Hindlimb muscle (tissue), 1 donor: ENCODE measurements around the gene FADS1. TPM values are rescaled to one million over a fixed set of nuclear protein-coding genes. Genes with fewer than 3 reads are reported as not detected.
A peak's percentile ranks its signal among the peaks of the same experiment; 100 is the strongest.

ENCODE experiments used
- DNase-seq: peaks from one replicate; pipeline ENCODE4 v3.0.0-alpha.2; 2013
- polyA plus RNA-seq: library from polyadenylated mRNA; unstranded; fragments of 120-200 nt; gene quantifications from one replicate; pipeline ENCODE4 v1.2.1, GENCODE V29; 2013; ENCODE audit not compliant: insufficient read length

The FADS1 gene
- polyA plus RNA-seq, 1 donor: 16.3 TPM

DNA sequence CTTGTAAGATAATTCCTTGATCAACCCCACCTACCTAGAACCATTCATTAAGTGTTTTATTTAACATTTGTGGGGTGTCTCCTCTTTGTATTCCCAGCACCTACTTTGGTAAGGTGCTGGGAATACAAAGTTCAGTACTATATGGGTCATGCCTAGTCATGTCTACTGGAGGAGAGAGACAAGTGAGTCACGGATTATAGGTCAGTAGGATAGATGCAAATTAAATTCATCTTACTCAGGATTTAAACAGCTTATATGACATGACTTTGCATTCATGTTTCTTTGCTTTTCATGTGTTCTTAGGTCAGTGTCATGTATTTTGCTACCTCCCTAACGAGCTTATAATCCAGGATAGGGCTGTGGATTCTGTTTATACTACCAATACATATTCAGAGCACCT lies 3.4 kb upstream of the FADS1 start:
- DNase-seq: no peak

DNA sequence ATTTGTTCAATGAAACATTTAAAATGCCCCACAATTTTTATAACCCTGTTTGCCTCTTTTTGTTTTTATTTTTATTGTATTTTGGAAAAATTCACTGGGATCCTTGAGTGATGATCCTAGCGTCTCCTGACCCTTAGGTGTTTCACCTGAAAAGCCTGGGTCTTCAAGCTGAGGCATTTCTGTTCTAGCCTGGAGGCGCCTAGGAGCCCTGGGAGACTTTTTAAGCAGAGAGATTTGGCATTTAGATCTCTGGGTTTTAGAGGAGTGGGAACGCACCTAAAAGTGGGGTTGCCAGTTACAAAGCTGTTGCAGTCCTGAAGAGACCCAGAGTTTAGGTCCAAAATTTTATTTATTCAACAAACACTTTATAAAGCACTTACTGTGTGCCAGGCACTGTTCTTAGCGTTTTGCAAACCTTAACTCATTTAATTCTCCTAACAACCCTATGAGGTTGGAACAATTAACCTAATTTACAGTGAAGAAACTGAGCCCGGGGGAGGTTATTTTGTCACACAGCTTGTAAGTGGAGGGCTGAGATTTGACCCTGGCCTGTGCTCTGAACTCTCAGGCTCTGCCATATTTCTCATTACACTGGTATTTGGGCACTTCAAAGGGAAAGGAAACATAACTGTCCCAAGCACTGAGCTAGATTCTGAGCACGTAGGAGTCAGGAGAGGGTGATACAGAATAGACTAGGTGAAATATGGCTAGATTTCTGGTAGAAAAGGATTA lies 834 bp upstream of the FADS1 start:
- no peak for DNase-seq

DNA sequence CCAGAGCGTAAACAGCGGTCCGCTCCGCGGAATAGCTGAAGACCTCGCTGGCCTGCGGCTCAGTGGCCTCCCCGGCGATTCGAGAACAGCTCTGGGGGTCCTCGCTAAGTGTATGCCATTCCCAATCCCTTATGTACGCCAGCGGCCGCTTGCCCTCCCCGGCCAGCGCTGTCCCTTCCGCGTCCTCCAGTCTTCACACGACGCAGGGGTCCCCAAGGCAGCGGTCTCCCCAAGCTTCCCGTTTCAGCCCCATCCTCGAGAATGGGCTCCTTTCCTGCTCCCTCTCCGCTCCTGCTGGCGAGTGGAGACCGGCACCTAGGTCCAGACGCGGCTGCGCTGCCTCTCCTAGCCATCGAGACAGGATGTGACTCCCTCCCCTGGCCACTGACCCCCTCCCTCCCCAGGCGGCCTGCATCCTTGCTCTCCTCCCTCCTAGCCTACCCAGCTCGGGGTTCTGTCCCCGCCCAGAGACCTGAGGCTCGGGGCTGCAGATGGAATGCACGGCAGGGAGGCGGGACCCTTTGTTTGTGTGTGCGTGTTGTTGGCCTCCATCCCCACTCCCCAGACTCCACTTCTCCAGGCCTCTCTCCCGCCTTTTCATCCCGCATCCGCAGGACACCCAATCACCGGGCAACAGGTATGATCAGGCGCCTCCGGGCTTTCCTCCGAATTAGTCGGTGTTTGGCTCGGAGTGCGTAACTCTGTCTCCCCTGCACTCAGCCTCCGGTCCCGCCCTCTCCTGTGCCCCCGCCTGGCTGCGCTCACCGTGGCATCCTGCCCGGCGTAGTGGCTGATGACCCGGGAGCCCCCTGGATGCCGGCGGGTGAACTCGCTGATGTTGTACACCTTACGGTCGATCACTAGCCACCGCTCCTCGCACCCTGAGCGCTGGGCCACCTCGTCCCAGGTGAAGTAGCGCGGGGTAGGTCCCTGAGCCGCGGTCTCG lies 740 bp downstream of the FADS1 start:
- peak; percentile 49 for DNase-seq

DNA sequence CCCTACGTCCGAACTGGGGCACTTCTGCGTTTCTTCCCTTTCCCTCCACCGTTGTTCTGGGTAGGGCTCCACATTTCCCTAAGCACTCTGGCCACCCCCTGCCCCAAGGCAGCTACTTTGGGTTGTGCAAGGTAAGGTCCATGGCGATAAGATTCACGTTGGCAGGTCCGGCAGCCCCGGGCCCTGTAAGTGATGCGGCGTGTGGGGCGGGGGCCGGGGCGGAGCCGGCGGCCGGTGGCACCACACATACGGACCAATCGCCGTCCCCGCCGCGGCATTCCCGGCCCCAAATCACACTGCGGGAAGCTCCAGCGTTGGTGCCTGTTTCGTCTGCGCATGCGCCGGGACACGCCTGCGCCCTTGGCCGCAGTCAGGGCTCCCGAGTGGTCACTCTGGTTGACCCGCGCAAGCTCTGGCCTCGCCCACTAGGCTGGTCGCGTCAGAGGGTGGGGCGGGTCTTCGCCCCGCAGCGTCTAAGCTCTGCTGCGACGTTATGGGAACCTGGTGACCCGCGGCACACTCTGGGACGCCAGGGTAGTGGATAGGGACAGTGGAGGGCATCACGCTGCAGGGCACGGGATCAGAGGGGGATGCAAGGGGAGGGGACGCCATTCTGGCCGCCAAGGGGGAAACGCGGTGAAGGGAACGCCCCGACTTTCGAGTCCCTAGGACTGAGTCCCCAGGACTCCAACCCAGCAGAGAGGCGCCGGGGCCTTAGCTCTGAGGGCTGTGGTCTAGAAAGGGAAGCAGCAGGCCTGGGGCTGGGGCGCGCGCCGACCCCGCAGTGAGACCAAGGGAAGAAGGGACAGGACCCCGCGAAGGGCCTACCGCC lies 1.6 kb downstream of the FADS1 start:
- peak; percentile 94 for DNase-seq

DNA sequence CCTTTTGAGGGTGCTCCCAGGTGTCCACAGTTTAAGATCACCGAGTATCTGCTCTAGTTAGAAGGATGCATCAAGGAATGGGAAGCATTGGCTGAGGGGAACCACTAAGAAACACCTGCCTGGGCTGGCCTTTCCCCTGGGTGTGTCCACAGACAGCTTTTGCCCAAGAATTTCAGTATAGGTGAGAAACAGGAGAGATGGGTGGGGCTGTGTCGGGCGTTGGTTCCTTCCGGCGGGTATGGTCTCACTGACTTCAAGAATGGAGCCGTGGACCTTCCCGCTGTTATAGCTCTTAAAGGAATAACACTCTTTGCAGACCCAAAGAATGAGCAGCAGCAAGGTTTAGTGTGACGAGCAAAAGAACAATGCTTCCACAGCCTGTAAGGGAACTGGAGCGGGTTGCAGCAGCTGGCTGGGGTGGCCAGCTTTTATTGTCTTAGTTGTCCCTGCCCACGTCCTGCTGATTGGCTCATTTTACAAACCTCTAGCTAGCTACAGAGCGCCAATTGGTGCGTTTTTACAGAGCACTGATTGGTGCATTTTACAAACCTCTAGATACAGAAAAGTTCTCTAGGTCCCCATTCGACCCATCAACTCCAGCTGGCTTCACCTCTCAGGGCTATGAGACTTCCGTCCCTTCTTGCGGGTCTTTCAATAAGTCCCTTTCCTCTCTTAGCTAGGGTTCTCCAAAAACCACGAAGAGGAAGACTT lies 2.4 kb downstream of the FADS1 start:
- no peak for DNase-seq

DNA sequence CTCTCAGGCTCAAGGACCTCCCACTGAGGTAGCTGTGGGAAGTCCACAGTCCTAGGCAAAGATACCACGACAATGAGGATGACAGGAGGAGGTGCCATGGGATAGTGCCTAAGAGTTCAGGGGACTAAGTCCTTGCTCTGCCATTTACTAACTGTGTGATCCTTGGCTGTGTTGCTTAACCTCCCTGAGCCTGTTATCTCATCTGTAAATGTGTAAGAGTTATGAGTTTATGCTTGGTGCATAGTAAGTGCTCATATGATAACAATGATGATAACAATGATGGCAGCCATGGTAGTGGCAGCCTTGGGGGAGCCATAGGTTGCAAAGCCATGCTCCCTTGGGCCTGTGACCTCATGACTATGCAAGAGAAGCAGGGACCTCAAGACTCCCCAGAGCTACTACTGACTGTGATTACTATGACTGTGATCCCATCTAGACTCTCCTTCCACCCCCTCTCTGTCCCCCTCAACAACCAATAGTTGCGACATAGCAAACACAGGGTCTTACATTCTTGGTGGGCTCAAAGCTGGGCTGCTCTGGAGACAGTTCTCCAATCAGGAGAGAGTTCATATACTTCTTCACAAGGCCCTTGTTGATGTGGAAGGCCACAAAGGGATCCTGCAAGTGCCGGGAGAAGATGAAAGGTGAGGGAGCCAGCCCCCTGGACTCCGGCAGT lies 3.9 kb downstream of the FADS1 start:
- DNase-seq: no peak

DNA sequence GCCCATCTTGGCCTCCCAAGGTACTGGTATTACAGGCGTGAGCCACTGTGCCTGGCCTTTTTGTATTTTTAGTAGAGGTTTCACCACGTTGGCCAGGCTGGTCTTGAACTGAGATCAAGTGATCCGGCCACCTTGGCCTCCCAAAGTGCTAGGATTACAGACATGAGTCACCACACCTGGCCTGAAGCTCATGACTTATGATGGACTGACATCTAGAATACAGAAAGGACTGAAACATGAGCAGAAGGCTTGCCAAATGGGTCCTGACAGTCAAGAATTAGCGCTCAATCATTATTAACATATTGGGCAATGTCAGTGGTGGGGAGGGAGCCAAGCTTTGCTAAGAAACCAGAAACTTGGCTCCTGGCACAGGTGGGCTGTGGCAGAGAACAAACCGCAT lies 5.0 kb downstream of the FADS1 start:
- DNase-seq: no peak

DNA sequence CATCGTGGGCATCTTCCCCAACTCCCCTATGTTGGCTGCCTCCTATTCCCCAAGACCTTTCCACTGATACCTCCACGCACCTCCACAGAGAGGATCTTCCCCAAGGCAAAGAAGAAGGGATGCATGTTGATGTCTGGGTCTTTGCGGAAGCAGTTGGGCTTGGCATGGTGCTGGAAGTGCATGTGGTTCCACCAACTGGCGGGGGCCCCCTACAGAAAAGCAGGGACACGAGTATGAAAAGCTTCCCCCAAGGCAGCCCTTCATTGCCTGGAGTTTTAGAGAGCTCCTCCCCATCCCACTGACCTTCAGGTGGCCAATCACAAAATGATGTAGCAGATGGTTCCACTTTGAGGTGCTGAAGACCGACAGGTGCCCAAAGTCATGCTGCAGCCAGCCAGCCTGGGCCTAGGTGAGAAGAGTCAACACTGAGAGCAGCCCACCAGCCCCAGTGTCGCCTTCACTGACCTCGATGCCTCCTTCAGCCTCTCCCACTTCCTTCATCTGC lies 6.1 kb downstream of the FADS1 start:
- DNase-seq: no peak

DNA sequence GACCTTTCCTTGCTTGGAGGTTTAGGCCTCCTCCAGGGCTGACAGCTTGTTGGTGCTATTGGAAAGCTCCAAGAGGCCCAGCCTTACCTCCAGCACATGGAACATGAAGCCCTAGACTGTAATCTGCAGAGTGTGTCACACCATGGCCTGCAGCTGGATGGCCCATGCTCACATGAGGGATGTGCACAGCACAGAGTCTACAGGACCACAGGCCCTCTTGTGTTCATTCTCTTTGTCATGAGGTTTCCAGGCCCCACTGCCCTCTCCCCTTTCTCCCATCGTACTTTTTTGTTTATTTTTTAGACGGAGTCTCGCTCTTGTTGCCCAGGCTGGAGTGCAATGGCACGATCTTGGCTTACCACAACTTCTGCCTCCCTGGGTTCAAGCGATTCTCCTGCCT lies 10.0 kb downstream of the FADS1 start:
- DNase-seq: no peak

DNA sequence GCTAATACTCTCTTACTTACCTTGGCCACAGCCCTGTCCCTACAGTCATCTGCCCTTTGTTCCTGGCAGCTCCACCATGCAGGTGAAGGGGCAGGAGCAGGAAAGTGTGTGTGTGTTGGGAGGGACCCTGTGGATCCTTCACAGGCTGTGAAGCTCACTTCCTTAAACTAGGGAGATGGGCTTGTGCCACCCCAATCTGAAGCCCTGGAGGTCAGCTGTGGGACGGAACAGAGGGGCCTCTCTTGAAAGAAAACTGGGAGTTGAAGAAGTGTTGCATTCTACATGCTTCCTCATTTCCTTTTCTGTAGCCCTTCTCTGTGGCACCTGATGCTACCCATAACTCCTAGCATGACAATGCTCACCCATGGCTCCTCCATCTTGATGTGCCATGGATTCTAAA lies 11.7 kb downstream of the FADS1 start:
- no peak for DNase-seq

DNA sequence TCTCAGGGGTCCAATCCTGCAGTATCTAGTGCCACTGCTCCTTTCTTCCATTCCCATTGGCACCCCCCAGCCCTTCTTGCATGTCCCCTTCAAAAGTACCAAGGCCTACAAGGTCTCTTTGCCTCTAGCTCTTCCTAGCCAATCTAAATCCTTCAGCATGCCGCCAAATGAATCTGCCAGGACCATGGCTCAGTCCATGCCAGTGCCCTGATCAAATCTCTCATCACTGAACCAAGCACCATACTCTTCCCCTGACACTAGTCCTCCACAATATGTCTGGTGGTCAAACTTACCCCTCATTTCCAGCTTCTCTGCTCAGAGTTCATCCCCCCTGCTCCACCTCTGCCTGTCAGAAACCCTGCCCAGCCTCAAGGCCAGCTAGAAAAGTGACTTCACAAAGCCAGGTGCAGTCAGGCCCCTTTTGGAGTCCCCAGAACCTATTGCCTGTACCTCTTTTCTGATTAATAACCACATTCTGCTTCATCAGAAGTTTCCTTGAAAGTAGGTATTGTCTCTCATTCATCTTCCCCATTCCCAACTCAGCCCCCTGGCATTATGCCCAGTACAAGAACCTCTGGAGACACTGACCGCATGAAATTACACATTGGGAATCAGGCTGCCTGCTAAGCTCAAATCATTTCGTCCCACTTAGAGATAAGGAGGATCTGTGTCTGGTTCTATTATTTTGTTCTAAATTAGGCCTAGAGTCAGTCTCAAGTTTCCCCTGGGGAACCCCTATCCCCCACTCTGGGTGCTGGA lies 12.7 kb downstream of the FADS1 start:
- DNase-seq: no peak

DNA sequence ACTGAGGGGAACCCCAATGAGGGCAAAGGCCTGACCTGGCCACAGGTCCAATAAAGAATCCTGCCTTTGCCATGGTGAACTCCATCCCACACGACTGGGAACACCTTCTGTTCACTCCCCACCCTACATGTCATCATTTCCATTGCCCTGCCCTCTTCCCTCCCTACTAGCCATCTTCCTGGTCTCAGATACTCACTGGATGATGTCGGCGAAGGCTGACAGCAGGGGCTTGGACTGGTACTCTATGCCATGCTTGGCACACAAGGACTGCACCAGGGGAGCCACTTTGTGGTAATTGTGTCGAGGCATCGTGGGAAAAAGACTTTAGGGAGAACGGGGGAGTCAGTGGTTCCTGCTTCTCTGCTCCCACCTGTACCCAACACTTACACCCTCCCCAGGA lies 14.2 kb downstream of the FADS1 start:
- no peak for DNase-seq

DNA sequence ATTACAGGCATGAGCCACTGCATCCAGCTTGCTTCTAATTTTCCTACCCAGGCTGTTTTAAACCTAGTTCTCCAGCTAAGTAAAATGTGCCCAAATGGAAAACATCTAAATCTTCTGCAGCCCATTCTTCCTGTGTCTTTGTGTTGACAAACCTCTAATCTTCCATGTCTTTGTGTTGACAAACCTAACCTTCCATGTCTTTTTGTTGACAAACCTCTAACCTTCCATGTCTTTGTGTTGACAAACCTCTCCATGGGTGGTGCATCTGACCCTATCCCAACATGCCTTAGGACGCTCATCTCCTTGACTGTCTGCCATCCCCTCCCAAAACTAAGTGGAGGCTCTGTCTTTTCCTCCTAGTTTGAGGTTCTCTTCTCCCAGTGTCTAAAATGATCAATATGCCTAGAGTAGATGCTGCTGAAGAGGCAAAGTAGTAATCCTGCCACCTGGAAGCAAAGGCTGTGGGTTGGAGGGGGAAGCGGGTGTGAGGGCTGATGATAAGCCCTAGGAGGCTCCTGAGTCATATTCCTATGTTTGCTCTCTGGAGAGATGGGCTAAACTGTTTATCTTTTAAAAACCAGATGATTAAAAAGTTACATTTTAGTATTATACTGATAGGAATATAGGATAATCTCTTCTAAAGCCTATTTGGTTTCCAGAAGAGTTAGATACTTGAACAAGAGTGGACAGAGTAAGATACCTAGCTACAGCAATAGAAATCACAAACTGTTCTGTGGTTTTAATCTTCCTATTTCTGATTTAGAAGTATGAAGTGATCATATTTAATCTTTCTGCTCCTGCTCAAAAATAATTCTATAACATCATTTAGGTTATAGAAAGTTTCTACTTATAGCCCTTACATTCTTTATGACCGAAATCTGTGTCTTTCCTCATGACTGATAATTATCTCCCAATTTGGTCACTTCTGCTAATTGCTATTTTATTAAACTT lies 16.2 kb downstream of the FADS1 start:
- DNase-seq: no peak

DNA sequence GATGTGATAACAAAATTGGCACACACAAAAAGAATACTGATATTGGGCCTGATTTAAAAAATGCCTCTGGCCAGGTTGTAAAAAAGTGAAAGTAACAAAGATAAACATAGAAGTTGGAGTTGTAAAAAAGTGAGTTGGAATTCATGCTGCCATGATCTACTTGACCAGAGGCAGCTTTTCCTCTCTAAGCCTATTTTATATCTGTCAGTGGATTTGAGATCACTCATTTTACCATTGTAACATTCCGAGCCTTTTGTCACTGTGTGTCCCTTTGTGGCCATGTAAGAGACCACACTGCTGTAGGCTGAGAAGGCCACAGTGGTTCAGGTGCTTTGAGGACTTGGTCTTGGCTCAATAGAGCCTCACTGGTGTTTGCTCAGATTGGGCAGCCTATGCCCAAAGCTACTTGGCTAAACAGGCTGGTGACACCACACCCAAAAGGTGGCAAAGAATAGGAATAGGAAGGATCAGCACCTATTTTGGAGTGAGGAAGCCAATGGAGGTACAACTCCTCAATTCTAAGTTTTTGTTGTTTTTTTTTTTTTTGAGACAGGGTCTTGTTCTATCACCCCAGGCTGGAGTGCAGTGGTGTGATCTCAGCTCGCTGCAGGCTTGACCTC lies 17.0 kb downstream of the FADS1 start:
- DNase-seq: no peak

DNA sequence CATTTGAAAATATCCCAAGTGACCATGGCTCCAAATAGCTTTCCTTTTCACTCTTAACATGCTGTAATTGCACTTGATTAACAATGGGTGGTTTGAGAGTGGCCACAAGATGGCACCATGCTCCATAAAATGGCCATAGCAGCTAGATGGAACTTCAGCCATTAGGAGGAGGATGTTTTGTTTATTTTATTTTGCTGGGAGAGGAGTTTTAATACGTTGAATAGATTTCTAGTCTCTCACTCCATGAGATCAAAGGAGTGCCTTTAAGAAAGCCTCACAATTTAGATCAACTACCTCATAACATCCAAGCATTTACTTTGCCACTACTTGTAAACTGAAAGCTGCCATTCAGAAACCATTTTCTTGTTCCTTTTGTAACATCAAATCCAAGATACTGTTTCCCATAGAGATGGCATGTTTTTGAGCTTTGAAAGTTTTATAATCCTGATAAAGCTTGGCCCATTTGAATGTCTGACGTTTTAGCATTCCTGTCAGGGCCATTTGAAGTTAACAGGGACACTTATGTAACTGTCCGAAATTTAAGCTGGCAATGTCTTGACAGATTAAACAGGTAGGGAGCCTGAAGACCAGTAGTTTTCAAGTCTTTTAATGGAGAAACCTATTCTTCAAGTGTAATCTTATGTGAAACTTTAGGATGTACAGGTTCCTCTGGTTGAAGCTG lies 19.4 kb downstream of the FADS1 start:
- DNase-seq: peak; percentile 81

DNA sequence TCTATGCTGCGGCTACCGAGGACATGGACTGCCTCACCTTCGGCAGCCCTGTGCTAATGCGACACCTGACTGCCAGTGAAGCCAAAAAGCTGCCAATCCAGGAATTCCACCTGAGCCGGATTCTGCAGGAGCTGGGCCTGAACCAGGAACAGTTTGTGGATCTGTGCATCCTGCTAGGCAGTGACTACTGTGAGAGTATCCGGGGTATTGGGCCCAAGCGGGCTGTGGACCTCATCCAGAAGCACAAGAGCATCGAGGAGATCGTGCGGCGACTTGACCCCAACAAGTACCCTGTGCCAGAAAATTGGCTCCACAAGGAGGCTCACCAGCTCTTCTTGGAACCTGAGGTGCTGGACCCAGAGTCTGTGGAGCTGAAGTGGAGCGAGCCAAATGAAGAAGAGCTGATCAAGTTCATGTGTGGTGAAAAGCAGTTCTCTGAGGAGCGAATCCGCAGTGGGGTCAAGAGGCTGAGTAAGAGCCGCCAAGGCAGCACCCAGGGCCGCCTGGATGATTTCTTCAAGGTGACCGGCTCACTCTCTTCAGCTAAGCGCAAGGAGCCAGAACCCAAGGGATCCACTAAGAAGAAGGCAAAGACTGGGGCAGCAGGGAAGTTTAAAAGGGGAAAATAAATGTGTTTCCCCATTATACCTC lies 20.8 kb downstream of the FADS1 start:
- DNase-seq: no peak

DNA sequence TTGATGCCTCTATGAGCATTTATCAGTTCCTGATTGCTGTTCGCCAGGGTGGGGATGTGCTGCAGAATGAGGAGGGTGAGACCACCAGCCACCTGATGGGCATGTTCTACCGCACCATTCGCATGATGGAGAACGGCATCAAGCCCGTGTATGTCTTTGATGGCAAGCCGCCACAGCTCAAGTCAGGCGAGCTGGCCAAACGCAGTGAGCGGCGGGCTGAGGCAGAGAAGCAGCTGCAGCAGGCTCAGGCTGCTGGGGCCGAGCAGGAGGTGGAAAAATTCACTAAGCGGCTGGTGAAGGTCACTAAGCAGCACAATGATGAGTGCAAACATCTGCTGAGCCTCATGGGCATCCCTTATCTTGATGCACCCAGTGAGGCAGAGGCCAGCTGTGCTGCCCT lies 21.3 kb downstream of the FADS1 start:
- DNase-seq: no peak

DNA sequence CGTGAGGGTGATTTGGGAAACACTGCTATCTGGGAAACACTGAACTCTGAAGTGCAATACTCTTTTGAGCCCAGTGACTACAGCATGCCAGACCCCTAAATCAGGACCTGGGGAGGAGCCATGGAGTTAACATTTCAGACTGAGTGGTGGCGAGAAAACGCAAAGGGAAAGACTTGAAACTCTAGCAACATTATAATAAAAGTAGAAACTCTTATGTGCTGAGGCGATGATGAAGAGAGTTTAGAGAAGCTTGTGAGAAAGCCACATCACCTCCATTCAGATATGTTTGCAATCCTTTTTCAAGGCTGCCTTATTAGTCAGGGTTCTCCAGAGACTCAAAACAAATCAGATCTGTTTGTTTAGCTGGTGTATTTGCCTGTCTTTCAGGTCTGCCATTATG lies 22.2 kb downstream of the FADS1 start:
- DNase-seq: no peak
